Activated CD4-positive, alpha-beta T cell treated with anti-CD3 and anti-CD28 coated beads, Interleukin-10, Interleukin-2, amounts not matched to agents 100 ng/mL and 50 ng/mL, durations not matched to agents 16 hours and 8 hours (primary cell): ENCODE data around the gene KRT71.
"Not testable (repeated sequence)": the region's sequence is repeated elsewhere in the genome, so short reads cannot be mapped to it uniquely, and the experiment has no call there.

Source experiments
- DNase-seq: peaks from one replicate; pipeline ENCODE4 v3.0.0-alpha.2; 2020

The KRT71 gene

DNA sequence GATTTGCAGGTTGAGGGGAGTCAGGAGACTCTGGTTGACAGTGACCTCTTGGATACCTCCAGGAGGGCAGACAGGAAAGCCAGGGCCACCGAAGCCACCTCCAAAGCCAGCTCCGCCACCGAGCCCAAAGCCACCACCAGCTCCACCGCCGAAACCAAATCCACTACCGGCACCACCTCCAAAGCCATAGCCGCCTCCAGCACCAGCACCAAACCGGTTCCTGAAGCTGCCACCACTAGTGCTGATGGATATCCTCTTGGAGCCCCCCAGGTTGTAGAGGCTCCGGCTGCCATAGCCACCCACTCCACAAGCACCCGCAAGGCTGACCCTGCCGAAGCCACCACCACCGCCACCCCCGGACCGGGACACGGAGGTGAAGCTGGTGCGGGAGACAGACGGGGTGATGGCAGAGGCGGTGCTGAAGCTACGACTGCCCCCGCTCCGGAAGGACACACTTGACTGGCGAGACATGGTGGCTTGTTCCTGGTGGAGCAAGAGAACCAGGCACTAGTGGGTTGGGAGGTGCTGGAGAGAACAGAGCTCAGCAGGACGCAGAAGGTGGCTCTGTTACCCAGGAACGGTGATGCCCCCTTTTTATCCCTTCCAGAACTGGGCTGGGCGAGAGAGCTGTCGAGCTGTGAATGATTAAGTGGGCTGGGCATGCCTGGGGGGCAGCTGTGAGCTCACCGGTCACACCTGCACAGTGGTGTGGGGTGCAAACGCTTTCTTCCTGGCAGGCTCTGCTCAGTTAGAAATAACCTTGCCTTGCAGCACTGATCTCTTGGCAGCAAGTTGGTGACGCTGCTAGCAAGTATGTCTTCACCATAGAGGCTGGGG is 32.9 kb downstream of the KRT71 start, which contains the start of gene KRT5:
Gene KRT5 (minus strand): TSS at position 569 of the 837 bp plus-strand sequence. CDS start 98 bp downstream, at position 471.
- DNase-seq: no peak

DNA sequence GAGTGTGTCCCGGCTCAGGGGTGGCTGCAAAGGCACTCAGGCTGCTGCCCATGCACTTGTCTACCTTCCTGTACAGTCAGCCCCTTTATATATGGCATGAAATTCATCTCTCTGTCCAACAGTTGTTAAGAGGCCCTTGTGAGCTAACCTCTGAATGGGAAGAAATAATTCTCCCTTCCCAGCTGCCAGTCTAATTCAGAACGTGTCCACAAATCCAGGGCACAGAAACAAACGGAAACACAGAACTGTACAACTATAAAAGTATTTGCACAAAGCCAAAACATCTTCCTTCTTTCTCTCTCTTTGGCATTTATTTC is 33.6 kb downstream of the KRT71 start:
- no peak for DNase-seq

DNA sequence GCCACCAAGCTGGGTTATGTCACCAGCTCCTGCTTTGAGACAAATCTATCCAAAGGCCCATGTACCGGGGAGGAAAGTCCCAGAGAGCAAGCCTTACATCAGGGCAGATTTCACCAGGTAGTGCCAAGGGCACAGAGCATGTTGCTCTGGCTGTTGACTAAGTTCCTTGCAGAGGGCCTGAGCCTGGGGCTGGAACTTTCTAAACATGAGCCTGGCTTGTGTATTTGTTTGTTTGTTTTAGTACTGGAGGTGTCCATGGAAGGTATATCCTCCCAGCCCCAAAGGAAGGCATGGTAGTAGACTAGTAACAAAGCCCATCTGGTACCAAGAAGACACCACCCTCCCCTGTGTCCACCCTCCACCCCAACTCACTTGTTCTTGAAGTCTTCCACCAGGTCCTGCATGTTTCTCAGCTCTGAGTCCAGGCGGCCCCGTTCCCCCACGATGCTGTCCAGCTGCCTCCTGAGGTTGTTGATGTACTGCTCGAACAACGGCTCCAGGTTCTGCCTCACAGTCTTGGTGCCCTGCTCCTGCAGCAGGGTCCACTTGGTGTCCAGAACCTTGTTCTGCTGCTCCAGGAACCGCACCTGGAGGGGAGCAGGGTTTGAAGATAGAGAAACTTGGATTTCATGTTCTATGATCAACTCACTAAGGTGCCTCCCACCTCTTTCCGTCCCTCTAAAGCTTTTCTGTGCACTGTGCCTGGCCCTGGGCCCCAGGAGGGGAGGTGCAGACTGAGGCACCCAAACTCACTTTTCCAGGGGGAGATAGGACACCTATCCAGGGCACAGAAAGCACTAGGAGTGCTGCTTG is 34.2 kb downstream of the KRT71 start:
- DNase-seq: no peak

DNA sequence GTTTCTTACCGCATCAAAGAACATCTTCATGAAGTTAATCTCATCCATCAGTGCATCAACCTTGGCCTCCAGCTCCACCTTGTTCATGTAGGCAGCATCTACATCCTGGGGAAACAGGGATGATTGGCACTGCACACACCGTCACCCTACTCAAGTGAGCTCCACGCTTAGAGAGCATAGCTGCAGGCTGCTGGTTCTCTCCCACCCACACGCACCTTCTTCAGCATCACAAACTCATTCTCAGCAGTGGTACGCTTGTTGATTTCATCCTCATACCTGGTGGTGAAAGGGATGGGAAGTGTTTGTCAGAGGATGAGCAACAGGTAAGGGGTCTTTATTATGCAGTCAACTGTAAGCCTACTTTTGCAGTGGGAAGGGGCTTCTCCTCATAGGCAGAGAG is 35.1 kb downstream of the KRT71 start:
- DNase-seq: no peak

DNA sequence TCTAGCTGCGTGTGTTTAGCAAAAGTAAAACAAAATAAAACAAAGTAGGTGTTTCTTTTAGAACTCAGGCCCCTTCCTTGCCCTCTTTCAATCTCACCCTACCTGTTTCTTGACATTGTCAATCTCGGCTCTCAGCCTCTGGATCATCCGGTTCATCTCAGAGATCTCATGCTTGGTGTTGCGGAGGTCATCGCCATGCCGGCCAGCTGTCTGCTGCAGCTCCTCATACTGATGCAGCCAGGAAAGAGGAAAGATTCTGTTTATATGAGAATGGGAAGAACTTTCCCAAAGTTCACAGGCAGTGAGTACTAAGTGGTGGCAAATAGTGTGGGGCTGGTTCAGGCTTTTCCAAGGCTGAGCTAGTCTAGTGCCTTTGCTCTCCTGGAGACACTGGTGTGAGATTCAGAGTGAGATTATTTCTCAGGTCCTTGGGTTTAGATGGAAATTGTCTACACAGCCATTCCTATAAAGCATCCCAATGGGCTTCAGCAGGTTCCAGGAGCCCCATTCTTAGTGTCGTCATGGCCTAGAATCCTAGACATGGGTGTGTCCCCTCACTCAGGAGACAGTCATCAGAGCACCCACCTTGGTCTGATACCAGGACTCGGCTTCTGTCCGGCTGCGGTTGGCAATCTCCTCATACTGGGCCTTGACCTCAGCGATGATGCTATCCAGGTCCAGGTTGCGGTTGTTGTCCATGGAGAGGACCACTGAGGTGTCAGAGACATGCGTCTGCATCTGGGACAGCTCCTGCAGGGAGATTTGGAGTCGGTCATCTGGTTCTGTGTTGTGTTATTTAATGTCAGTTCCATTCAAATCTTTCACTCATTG is 35.7 kb downstream of the KRT71 start:
- DNase-seq: no peak

DNA sequence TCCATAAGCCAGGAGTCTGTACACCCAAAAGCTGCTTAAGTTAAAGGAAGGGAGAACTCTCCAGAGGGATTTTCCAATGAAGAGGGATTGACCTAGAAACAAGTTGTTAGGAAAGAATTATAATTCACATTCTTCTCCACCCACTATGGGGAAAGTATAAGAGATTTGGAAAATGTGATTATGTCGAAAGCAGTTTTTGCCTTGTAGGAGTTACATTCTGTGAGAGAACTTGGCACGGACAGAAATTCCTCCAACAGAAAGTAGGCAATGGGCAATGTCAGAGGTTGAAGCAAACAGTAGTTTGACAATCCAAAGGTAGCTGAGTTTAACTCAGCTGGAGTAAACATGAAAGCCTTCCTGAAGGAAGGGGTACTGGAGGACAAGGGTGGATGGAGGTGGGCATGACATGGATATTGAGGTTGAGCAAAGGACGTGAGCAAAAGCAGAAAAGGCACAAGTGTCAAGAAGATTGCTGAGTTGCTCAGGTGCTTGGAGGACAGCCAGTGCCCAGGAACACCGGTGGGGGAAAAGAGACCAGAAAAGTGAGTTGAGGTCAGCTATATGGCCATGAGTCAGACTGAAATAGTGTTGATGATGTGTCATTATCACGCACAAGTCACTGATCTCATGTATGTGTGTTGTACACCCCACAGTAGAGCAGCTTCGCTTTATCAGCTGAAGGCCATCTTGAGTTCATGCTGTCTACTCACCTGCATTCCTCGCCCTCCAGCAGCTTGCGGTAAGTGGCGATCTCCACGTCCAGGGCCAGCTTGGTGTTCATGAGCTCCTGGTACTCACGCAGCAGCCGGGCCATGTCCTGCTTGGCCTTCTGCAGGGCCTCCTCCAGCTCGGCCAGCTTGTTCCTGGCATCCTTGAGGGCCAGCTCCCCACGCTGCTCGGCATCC is 36.8 kb downstream of the KRT71 start:
- DNase-seq: no peak

DNA sequence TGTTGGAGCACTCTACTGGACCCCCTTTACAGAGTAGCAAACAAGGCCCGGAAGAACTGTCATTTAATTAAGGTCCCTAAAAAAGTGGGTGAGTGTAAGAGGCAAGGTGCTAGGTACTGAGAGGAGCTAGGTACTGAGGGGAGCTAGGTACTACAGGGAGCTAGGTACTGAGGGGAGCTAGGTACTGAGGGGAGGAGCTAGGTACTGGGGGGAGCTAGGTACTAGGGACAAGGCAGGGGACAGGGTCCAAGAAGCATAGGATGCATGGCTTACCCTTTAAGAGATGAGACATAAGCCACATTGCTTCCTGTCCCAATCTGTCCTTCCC is 37.7 kb downstream of the KRT71 start:
- DNase-seq: no peak

DNA sequence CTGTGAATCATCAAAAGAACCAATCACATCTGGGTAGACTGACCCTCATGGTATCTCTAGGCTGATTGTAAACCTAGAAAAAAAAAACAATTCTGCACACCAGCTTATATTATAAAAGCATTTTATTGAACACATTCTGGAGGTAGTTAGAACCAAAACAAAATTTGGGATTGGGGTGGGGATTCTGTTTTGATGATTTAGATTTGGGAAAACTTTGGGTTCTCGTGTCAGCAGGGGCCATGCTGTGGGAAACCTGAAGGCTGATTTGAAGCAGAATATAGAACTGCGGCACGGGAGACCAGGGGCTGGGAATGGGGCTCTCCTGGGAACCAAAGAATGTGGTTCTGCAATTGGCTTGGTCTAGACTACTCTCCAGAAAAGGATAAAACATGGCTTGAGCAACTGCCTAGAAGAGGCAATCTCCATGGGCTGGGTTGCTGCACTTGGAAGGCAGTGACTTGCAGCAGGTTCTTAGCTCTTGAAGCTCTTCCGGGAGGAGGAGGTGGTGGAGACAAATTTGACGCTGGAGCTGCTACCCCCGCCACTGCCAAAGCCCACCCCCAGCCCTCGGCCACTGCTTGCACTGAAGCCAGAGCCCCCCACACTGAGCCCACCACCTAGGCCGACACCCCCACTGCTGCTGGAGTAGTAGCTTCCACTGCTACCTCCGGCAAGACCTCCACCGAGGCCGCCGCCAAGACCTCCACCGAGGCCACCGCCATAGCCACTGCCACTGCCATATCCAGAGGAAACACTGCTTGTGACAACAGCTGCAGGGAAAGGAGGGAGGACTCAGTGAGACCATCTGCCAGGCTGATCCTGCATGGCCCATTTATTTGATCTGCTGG is 38.2 kb downstream of the KRT71 start:
- no peak for DNase-seq

DNA sequence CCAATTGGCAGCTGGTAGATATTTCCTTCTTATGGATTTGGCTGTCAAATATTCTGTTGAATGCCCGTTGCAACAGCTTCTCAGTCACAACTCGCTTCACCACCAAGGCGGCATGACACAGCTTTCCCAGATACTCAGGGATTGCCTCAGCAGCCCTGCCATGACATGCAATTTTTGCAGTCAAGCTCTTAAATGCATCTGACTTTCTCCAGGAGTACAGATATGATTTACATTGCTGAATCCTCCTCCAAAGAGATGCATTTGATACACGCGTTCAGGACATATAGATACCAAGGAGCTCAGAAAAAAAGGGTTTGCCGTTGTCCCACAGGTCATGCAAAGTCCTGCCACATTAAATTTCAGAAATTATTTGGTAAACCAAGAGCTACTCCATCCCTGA is 39.2 kb downstream of the KRT71 start:
- DNase-seq: no peak

DNA sequence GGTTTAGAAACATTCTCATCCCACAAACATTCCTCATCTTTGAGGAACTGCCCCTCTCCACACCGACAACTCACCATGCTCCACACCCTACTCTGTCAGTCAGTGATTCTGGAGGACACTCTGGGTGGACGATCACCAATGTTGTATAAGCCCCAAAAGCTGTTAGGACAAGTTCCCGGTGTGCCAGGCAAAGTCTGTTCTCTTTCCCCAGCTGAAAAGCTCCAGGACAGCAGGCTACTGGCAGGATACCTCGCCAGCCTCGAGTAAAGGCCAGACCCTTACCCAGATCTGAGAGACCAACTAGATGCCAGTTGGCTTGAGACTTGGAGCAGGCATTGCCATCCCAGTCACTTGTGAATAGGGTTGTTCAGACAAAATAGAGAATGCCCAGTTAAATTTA is 44.7 kb downstream of the KRT71 start:
- DNase-seq: no peak

DNA sequence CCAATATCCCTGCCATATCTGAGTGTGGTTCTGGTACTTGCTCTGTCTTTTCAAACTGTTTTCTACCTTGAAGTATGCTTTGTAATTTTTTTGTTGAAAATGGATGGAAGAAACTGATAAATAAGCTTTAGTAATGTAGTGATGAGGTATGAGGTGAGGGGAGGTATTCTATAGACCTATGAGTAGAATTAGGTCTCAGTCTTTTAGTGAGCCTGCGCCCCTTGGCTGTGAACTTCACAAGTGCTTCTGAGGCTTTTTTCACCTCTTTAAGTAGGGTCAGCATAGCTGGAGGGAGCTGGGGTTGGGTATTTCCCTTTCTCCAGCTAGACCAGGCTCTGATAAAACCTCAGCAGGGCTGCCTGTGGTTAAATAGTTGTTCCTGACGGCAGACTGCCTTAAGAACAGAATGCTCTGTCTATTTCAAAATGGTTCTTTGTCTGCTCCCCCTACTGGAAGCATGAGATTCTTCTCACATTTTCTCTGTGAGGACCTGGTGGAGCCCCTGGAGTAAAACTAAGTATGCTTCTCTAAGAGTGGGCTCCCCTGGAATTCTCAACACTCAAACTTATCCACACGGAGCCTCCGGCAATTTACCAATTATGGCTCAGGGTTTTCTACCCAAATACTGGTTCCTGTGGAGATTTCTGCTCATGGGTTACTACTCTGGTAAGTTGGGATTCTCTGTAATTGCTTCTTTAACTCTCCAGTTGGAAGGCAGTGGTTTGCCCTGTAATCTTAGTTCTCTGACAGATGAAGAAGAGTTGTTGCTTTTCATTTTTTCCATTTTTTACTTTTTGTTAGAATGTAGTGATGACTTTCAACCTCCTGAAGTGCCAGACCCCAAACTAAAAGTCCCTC is 45.9 kb downstream of the KRT71 start:
- peak; percentile 27 for DNase-seq

DNA sequence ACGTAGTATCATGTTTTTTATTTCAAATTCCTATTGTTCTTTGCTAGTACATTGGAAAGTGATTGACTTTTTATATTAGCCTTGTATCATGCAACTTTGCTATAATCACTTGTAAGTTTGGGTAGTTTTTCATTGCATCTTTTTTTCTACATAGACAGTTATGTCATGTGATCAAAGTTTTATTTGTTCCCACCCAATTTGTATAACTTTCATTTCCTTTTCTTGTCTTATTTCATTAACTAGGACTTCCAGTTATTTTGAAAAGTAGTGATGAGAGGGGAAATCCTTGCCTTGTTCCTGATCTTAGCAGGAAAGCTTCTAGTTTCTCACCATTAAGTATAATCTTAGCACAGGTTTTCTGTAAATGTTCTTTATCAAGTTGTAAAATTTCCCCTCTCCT is 50.1 kb downstream of the KRT71 start:
- DNase-seq: no peak

DNA sequence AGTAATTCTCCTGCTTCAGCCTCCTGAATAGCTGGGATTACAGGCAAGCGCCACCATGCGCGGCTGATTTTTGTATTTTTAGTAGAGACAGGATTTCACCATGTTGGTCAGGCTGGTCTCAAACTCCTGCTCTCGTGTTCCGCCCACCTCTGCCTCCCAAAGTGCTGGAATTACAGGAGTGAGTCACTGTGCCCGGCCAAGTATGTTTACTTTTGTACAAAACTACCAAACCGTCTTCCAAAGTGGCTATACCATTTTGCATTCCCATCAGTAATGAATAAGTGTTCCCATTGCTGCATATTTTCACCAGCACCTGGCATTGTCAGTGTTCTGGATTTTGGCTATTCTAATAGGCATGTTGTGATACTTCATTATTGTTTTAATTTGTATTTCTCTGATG is 51.5 kb downstream of the KRT71 start:
- DNase-seq: no peak

DNA sequence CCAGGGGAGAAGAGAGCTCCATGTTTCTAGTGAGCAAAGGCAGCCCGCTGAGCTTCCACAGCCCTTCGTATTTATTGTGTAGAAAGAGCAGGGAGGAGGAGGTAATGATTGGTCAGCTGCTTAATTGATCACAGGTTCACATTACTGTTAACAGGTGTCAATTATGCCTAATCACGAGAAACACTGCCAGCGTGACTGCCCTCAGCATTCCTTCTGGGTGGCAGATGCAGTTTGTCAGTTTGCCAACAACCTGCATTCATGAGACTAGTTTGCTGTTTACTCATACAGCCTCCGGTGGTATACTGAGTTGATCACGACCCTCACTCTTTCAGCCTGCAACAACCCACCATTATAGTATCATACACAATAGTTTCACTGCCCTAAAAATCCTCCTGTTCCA is 52.4 kb downstream of the KRT71 start:
- not testable (repeated sequence) for DNase-seq

DNA sequence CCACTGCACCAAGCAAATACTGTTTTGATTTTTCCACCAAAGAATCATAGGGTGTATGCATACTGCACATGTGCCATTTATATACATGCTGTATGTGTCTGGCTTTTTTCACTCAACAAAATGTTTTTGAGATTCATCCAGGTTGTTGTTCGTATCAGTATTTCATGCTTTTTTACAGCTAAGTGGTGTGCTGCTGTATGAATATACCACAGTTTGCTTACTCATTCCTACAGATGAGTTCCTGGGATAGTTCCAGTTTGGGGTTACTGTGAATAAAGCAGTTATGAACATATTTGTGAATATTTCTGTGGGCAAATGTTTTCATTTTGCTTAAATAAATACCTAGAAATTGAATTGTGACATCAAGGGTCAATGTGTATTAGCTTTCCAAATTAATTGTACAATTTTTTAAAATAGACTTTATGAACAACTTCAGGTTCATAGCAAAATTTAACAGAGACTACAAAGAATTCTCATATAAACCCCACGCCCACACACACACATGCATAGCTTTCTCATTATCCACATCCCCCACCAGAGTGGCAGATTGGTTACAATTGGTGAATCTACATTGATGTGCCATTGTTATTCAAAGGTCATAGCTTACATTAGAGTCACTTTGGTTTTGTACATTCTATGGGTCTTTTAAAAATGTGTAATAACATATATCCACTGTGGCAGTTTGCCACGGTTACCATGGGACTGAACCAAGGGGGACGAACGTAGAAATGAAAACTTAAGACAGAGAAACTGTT is 53.0 kb downstream of the KRT71 start:
- DNase-seq: no peak

DNA sequence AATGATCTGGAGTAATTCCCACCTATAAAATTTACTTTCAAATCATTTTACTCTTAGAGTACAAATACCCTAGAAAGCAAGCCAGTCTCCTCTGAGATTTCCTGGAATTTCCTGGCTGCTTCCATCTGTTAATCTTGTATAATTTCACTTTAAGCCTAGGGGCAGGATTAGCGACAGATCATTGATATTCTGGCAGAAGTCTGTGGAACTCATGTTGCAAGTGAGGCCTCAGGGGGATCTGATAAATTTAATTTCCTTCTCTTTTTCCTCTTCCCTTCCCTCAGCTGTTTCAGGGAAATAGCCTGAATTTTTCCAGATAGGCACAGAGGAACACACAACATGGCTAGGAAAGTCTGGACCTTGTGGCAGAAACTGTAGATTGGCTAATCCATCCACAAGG is 54.0 kb downstream of the KRT71 start:
- no peak for DNase-seq

DNA sequence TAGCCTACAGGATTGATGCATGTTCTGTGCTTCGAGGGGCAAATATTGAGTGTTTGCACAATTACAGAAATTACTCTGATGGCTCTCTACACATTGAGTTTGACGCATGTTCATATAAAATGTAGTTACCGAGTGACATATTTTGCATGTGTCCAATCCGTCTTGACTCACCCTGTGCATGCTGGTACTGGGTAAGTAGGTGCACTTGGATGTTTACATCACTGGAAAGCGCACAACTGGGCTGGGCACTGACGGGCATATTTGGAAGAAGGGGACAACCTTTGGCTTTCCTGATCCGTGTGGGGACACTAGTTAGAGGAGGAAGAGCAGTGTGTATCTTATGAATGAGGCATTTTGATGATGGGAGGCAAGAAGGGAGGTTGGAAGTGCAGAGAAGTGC is 55.0 kb downstream of the KRT71 start:
- DNase-seq: no peak

DNA sequence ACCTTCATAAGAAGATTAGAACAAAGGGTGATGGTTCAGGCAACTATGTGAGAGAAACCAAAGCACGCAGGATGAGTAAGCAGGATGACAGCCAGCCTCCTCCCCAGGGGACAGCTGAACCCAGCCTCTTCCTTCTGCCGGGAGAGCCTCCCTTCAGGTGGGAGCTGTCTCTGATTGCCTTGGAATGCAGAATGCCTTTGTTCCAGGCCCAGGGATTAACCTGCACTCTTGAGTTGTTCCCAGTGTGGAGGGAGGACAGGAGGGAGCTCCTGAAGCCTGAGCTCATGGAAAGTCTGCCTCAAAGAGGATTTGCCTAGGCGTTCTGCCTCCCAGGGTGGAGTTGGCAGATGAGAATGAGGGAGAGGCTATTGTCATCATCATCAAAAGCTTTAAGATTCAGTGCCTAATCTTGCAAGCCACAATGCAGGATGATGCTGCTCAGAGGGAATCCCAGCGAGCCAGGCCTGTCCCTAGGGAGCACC is 56.3 kb downstream of the KRT71 start:
- DNase-seq: no peak

DNA sequence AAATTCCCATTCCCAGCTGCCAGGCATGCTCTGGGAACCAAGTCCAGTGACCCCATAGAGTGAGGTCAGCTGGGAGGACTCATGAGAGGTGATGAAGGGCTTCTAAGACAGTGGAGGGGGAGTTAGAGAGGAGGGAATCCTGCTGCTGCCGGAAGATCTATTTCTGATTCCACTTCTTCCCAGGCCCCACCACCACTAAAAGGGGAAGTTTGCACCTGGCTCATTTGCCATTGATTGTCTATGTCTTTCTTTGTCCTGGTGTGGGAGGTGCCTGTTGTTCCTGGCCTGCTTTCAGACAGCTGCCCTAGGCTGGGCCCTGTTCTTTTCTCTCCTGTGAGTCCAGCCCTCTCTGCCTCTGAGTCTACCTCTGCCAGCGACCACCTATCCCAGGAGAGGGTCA is 56.9 kb downstream of the KRT71 start:
- no peak for DNase-seq

DNA sequence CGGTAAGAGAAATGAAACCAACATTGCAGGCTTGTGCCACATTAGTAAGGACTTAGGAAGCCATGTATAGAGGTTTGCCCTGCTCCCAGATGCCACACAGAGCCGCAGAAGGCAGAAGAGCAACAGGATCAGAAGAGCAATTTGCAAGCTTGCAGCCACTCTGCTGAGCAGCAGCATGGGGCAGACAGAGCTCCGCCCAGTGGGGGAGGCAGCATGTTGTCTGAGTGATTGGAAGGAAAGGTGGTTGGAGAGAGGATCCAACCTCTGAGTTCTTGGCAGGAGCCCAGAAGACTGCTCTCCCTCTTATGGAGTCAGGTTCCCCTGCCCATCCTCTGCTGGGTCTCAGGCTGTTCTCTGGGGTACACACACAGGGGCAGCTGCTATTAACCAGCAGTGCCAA is 57.6 kb downstream of the KRT71 start:
- no peak for DNase-seq
